SK-N-DZ (cell line): ENCODE results near the gene ALPG.
"Not testable (repeated sequence)": the region's sequence is repeated elsewhere in the genome, so short reads cannot be mapped to it uniquely, and the experiment has no call there.

Experiments
- DNase-seq: peaks from one replicate; pipeline ENCODE4 v3.0.0-alpha.2; 2015; ENCODE audit warnings: low spot score

ALPG gene

DNA sequence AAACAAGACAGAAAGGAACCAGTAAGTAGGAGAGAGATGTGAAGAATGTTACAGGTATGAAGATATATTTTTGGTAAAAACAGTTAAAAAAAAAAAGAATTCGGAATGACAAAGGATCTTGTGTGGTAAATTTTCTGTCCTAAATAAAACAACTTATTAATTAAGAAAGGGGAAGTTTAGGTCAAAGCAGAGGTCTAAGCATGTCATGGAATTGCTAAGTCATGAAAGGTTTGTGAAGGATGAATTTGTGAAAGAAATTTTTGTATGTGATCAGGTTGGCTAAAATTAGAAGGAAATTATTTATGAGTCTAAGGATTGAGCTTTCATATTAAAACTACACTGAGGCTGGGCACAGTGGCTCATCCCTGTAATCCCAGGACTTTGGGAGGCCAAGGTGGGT, 11.1 kb upstream of the ALPG start:
- DNase-seq: no peak

DNA sequence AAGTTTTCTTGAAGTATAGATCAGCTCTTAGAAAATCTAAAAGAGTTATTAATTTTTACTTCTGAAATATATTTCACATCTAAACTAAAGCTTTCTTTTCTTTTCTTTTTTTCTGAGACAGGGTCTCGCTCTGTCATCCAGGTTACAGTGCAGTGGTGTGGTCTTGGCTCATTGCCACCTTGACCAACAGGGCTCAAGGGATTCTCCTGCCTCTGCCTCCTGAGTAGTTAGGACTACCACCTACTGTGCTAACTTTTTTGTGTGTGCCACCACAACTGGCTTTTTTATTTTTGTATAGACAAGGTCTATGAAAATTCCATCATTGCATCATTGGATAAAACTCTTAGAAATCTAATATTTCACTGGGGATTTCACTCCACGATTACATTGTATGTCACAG, 10.0 kb upstream of the ALPG start:
- no peak for DNase-seq

- no peak for DNase-seq
Observed at GRCh38 chr2:232398293-232399034, 8.2 kb upstream of the ALPG start.

- DNase-seq: no peak
Observed at GRCh38 chr2:232400256-232401015, 6.2 kb upstream of the ALPG start.

DNA sequence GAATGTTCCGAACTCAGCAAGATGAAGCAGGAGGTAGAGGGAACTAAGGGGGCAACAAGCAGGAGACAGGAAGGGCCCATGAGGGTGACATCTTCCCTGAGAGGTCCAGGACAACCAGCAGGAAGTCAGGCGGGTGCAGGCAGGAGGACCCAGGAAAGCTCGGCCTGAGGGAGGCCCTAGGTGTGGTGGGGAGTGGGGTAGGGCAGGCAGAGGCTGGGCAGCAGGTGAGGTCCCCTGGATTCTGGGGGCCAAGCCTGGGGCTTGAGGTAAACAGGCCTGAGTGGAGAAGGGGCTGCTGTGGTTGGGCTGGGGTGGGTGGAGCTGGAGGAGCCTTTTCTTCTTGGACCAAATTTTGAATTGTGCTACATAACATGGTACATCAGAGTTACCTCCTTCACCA, 4.1 kb upstream of the ALPG start:
- DNase-seq: no peak

DNA sequence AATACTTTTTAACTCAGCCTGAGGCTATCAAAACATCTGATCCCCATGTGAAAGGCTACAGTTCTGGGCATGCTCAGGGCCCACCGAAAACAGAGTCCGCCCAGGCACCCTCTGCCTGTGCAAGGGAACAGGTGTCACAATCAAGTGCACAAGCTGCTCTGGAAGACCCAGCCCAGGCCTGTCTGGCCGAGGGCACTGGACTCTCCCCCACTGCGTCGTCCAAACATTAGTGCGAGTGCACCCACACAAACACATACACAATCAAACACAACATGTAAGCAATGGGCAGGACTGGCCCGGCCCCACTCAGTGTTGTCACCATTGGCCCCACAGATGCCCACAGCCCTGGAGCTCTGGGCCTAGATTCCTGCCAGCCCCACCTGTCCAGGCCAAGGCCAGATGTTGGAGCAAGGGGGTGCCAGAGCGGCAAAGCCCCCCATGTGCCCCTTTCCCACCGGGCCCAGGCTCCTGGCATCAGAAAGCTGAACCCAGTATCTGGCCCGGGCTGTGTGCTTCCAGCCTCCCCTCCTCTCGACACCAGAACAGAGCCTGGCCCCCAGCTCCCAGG, 617 bp upstream of the ALPG start:
- no peak for DNase-seq

- DNase-seq: not testable (repeated sequence)
Observed at GRCh38 chr2:232407428-232408150, 945 bp downstream of the ALPG start.

GRCh38 chr2:232408269-232408668, 1.6 kb downstream of the ALPG start:
- DNase-seq: not testable (repeated sequence)

GRCh38 chr2:232409617-232410016, 3.0 kb downstream of the ALPG start:
- DNase-seq: not testable (repeated sequence)

GRCh38 chr2:232410238-232410900, 3.7 kb downstream of the ALPG start:
- no peak for DNase-seq

GRCh38 chr2:232411901-232412629, 5.4 kb downstream of the ALPG start:
- DNase-seq: no peak

DNA sequence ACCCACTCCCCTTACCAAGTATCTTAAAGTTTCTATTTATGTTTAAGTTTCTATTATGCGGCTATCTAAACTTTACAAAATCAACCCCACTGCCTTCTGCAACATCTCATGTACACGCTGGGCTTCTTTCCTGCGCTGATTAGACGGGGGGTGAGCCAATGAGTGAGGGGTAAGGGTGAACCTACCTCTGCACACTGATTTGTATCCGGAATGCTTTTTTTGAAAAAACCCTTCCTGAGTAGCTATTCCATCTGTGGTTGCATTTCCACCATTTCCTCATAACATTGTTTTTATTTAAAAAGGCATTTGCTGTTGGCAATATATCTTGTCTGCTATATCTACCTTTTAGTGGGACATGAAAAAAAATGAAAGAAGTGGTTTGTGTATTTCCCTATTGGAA, 6.3 kb downstream of the ALPG start:
- DNase-seq: no peak

DNA sequence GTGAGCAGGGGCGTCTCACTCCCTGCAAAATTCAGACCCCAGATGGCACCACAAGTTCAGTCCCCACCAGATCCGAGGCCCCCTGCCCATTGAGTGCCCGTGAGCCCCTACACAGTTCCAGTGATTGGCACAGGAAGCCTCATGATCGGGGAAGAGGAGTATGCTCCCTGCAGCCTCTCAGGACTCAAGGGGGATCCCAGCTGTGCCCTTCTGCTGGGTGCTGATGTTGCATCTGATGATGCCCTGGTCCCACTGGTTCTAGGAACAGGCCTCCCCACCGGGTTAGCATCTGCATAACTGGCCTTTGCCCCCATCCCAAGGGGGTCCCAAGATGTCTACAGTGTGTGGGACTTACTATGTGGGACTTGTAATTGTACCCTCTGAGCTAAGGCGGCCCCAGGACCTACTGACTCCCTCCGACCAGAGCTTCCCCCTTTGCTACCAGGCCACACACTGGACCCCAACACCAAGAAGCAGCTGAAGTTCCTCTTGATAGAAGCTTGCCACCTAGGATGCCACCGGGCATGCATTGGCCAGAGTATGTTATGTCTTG, 8.6 kb downstream of the ALPG start:
- no peak for DNase-seq

DNA sequence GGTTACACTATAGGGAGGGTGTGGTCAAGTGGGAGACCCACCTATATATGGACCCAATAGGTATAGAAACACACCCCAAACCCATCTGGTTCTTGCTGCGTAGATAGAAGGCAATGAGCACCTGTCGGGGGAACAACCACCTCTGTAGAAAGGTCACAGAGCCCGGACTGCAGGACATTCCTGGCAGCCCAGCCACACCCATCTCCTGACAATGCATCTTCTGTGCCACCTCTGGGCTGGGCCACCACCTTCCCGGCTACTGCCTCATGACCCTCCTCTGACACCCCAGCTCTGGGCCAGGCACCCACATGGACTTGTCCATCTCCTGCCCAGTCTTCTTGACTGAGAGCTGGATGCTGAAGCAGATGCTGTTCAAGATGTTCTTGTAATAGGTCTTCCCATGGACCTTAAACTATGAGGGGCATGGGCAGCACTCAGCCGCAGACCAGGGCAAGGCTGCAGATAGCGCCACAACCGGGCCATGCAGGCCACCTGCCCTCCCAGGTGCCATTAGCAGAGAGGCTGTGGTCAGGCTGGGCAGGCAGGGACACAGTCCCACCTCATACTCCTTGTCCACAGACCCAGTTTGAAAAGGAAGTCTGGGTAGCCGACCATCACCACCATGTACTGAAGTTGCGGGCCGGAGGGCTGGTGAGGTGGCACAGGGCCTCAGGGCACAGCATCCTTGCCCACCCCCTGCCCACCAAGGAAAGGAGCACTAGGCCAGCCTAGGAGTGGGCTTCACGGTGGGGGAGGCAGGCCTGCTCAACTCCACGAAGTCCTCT, 9.3 kb downstream of the ALPG start:
- no peak for DNase-seq

DNA sequence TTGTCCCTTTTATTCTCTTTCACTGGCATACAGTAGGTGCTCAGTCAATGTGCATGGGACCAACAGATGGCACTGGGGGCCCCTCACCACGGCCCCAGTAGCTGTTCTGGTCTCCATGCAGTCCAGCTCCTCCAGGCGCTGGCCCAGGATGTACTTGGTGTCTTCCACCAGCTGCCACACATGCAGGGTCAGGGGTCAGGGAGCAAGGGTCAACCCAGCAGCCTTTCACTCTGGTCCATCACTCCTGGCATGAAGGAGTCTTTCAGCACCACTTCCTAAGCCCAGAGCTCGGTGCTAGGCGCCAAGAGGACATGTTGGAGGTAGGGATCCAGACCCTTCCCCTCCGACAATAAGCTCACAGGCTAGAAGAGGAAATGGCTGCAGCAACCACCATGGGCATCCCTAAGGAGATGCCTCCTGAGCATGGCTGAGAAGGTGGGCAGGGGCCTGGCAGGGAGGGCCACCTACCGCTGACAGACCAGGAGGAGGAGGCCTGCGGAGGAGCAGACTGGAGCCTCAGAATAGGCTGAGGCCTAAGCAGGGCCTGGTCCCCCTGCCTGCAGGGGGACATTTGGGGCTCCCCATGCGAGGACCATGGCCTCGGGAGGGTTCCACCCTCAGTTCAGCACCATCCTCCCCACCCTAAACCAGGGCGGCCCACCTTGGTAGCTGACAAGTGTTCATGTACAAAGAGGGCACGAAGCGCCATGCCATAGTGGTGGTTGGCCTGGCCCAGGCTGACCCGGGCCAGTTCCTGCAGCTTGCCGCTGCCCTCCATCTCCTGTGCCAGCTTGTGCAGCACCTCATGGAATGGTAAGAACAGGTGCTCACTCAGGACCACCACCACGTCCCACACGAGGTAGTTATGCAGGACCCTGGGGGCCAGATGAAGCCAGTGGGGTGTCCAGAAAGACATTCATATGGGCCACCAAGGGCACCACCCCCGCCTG, 10.2 kb downstream of the ALPG start:
- DNase-seq: no peak

DNA sequence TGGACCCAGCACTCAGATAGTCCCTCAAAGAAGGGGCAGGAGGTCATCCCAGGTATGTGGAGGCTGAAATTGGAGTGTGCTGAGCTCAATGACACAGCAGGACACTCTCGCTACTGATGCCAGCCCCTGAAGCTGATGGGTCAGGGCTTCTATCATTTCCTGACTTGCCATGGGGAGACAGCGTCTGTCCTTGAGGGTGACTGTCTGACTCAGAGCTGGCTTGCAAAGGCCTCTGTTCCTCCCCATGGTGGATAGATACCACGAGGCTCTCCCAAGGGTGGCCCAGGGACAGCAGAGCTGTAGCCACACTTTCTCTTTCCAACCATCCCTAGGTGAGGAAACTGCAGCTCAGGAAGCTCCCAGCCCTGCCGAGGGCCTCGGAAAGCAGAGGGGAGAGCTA, 10.8 kb downstream of the ALPG start:
- no peak for DNase-seq

GRCh38 chr2:232418056-232418455, 11.4 kb downstream of the ALPG start:
- no peak for DNase-seq

GRCh38 chr2:232418466-232419244, 12.0 kb downstream of the ALPG start:
- DNase-seq: no peak
